Measurements from ENCODE around the gene CACNA2D1. TPM values are rescaled to one million over a fixed set of nuclear protein-coding genes. Genes with fewer than 3 reads are reported as not detected.

CACNA2D1 gene
- total and polyA plus RNA-seq, 9 of the 15 experiments (the other 6 are each of a cell fraction or from before 2014, with no cell fraction given), result 0.49 TPM; not detected in 8

GRCh38 chr7:82442492-82443035 is 1.0 kb downstream of the CACNA2D1 start:
- Histone ChIP-seq H3K4me1 (replicated peaks in 1 of 2; ENCODE audit: control insufficient read depth in 2 of 2, insufficient read depth in 2 of 2, low read length in 2 of 2) (no peaks in the 10 kb centered on the region), H3K79me2 (ENCODE audit: control insufficient read depth, insufficient read depth, low read length) (no peaks in the 10 kb centered on the region), H4K20me1 (replicated peaks; ENCODE audit: control insufficient read depth, insufficient read depth, low read length) (no peaks in the 10 kb centered on the region), H3K4me3 (no peak overlapping the region), H3K9ac (ENCODE audit: insufficient read depth in 1 of 2, low read depth in 2 of 2, low read length in 2 of 2) (no peak overlapping the region), H3K36me3 (ENCODE audit: control insufficient read depth, insufficient read depth, low read length) (no peaks in the 10 kb centered on the region), H3K27me3 (ENCODE audit: control insufficient read depth in 2 of 2, insufficient read depth in 2 of 2, low read length in 2 of 2) (no peaks in the 10 kb centered on the region), H3K9me1 (ENCODE audit: control insufficient read depth, insufficient read depth, low read length) (no peaks in the 10 kb centered on the region), H2AFZ (ENCODE audit: low read depth, low read length) (no peak overlapping the region), H3K27ac (ENCODE audit: extremely low read depth, low read depth, low read length) (no peak overlapping the region), H3K4me2 (ENCODE audit: insufficient read depth, low read length) (no peak overlapping the region), H3K9me3 (replicated peaks; ENCODE audit: control insufficient read depth, insufficient read depth, low read depth, low read length) (no peaks in the 10 kb centered on the region)
- POLR2A ChIA-PET, result no interaction called here
- BruUV-seq (replicated peaks), result no TSS peak
- in situ Hi-C loops (cut with MboI), result no loop called here
- 13% methylated on average over 21 of the region's 22 CpGs for WGBS (ENCODE audit: insufficient coverage, low coverage, missing lambda C conversion rate)
- TF ChIP-seq RB1 (IDR thresholded peaks at IDR 0.05; ENCODE audit: low read depth), result no peak
- TF ChIP-seq CREB1 (IDR thresholded peaks at IDR 0.05), result no peak
- TF ChIP-seq CREB1 (CRISPR knock-in tag; IDR thresholded peaks at IDR 0.05), result no peak
- no peak for TF ChIP-seq NR4A1 (CRISPR knock-in tag; IDR thresholded peaks at IDR 0.05)
- no peak for TF ChIP-seq NR4A1 (tag; IDR thresholded peaks at IDR 0.05)
- TF ChIP-seq IFI16 (CRISPR knock-in tag; IDR thresholded peaks at IDR 0.05), result no peak
- no peak for TF ChIP-seq ZNF146 (CRISPR knock-in tag; IDR thresholded peaks at IDR 0.05; ENCODE audit: unreplicated experiment)
- no peak for TF ChIP-seq FOXP4 (CRISPR knock-in tag; IDR thresholded peaks at IDR 0.05; ENCODE audit: borderline replicate concordance)
- TF ChIP-seq TOE1 (IDR thresholded peaks at IDR 0.05; ENCODE audit: borderline replicate concordance), result no peak
- TF ChIP-seq TOE1 (CRISPR knock-in tag; IDR thresholded peaks at IDR 0.05; ENCODE audit: borderline replicate concordance, low read depth), result no peak
- TF ChIP-seq FOXA1 (IDR thresholded peaks at IDR 0.05; ENCODE audit: borderline replicate concordance), result no peak
- no peak for TF ChIP-seq FOXM1 (IDR thresholded peaks at IDR 0.05; ENCODE audit: low read depth)
- TF ChIP-seq FOXM1 (CRISPR knock-in tag; IDR thresholded peaks at IDR 0.05; ENCODE audit: low read depth), result no peak
- TF ChIP-seq CCNT2 (IDR thresholded peaks at IDR 0.05; ENCODE audit: borderline replicate concordance, extremely low read depth, insufficient read length, low read depth, low read length), result no peak
- FAIRE-seq (no peak), DNase-seq (ENCODE audit: extremely low read depth in 1 of 4, low spot score in 3 of 4) (no peak), ATAC-seq (no peak)
- intact Hi-C loops (cut with micrococcal nuclease), result no loop called here
- CTCF ChIA-PET (ENCODE audit: low intra/inter-chr PET ratio), result no interaction called here

Data from K562 (cell line).